ENCODE measurements around the gene TMEM39B.
"Not testable (repeated sequence)": the region's sequence is repeated elsewhere in the genome, so short reads cannot be mapped to it uniquely, and the experiment has no call there.

Gene TMEM39B

DNA sequence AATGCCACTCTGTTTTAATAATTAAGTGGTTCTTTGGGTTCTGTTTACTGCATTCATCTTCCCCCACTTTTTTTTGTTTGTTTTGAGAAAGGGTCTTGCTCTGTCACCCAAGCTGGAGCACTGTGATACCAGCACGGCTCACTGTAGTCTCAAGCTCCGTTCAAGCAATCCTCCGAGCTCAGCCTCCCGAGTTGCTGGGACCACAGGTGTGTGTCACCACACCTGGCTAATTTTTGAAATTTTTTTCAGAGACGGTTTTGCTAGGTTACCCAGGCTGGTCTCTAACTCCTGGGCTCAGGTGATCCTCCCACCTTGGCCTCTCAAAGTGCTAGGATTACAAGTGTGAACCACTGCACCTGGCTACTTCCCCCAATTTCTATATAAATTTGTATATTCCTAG is 64.4 kb downstream of the TMEM39B start:
- no peak for DNase-seq
- Mint-ChIP-seq H3K36me3 (peaks cover 19% of the 10 kb centered on the region), H3K9me3 (no peaks in the 10 kb centered on the region), H3K27ac (no peak overlapping the region), H3K4me1 (peaks cover 23% of the 10 kb centered on the region), H3K27me3 (no peaks in the 10 kb centered on the region), H3K4me3 (no peak overlapping the region)
- CTCF ChIA-PET: no interaction called here

DNA sequence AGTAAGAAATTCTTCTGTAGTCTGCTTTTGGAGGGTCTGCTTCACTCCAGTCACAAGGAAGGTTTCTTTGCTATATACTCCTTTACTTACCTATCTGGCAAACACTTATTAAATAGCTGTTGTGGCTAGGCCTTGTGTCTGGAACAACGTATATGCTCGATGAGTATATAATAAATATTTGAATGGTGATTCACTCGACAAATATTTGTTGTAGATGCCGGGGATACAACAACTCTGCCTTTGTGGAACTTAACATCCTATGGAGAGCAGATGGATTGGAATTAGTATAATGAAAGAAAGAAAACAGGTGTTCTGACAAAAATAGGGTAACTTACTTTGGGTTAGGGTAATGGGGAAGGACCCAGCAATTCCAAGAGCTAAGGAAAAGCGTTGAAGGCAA is 66.2 kb downstream of the TMEM39B start:
- no peak overlapping the region for H3K4me3 Mint-ChIP-seq
- no peaks in the 10 kb centered on the region for H3K9me3 Mint-ChIP-seq
- peaks cover 18% of the 10 kb centered on the region for H3K36me3 Mint-ChIP-seq
- H3K27me3 Mint-ChIP-seq: no peaks in the 10 kb centered on the region
- no peak for DNase-seq
- H3K4me1 Mint-ChIP-seq: peaks cover 26% of the 10 kb centered on the region
- CTCF ChIA-PET: no interaction called here
- H3K27ac Mint-ChIP-seq: no peak overlapping the region

DNA sequence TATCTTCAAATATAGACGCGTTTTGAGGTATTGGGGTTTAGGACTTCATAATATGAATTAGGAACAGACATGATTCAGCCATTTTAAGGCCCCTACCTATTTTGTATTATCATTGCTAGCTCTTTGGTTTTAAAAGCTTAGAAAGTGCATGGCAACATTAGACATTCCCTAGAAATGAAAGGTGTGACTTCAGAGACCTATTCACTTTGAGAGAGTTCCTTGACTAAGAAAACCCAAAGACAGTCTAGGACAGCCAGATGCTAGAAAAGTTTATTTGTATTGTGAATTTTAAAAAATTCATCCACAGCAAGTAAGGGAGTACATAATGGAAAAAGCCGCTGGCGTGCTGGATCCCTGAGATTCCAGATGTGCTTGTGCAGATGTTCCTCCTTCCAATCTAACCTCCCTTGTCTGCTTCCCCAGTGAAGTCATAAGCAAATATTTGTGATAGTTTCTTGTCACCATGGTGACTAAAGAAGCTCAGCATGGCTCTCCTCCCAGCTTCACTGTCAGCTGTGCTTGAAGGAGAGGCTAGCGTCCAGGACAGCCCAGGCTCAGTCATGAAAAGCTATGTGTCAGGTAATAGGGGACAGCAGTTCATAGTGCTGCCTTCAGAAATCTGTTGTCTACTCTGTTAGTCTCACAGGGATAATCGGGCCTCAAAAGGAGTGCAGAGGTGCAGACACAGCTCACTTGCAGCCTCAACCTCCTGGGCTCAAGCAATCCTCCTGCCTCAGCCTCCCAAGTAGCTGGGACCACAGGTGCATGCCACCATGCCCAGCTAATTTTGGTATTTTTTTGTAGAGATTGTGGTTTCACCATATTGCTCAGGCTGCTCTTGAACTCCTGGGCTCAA is 69.9 kb downstream of the TMEM39B start:
- peaks cover 30% of the 10 kb centered on the region for H3K4me1 Mint-ChIP-seq
- DNase-seq: no peak
- H3K27me3 Mint-ChIP-seq: no peaks in the 10 kb centered on the region
- peaks cover 15% of the 10 kb centered on the region for H3K36me3 Mint-ChIP-seq
- H3K4me3 Mint-ChIP-seq: no peak overlapping the region
- no peak overlapping the region for H3K27ac Mint-ChIP-seq
- CTCF ChIA-PET: interaction anchor here (1.4 kb wide), 1 partner anchor 15 kb away, joined by 3 read pairs; no protein-coding TSS in a partner anchor
- H3K9me3 Mint-ChIP-seq: peaks cover 2% of the 10 kb centered on the region

DNA sequence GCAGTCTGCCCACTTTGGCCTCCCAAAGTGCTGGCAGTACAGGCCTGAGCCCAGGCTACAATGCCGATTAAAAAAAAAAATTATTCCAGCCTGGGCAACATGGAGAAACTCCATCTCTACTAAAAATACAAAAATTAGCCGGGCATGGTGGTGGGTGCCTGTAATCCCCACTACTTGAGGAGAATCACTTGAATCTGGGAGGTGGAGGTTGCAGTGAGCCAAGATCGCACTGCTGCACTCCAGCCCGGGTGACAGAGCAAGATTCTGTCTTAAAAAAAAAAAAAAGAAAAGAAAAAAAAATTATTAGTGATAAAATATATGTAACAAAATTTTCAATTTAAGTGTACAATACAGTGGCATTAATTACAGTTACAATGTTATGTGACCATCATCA is 70.6 kb downstream of the TMEM39B start:
- H3K27me3 Mint-ChIP-seq: not testable (repeated sequence)
- H3K4me1 Mint-ChIP-seq: peaks cover 25% of the 10 kb centered on the region
- CTCF ChIA-PET: interaction anchor here (1.4 kb wide), 1 partner anchor 16 kb away, joined by 3 read pairs; no protein-coding TSS in a partner anchor

DNA sequence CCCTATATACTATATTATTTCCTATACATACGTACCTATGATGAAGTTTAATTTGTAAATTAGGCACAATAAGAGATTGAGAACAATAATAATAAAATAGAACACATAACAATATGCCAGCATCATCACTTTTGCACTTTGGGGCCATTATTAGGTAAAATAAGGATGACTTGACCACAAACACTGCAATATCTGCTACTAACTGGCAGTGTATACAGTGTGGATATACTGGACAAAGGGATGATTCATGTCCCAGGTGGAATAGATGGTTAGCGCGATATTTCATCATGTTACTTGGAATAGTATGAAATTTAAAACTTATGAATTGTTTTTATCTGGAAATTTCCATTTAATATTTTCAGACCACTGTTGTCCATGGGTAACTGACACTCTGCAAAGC is 71.3 kb downstream of the TMEM39B start:
- H3K4me1 Mint-ChIP-seq: peaks cover 17% of the 10 kb centered on the region
- CTCF ChIA-PET: interaction anchor here (1.2 kb wide), 1 partner anchor 72 kb away, joined by 3 read pairs; no protein-coding TSS in a partner anchor
- H3K27me3 Mint-ChIP-seq: no peaks in the 10 kb centered on the region

More for the DNA sequence above, 70.6 kb downstream of the TMEM39B start:
- not testable (repeated sequence) for H3K27ac Mint-ChIP-seq, H3K9me3 Mint-ChIP-seq, DNase-seq, H3K4me3 Mint-ChIP-seq
- peaks cover 19% of the 10 kb centered on the region for H3K36me3 Mint-ChIP-seq

DNA sequence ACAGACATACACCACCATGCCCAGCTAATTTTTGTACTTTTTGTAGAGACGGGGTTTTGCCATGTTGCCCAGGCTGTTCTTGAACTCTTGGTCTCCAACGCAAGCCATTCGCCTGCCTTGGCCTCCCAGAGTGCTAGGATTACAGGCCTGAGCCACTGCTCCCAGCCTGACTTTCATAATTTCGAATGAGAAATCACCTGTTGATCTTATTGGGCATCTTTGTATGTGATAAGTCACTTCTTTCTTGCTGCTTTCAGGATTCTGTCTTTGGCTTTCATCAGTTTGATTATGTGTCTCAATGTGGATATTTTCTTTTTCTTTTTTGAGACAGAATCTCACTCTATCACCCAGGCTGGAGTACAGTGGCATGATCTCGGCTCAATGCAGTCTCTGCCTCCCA is 75.1 kb downstream of the TMEM39B start:
- DNase-seq, H3K27me3 Mint-ChIP-seq, CTCF ChIA-PET, H3K27ac Mint-ChIP-seq, H3K4me3 Mint-ChIP-seq: not testable (repeated sequence)
- peaks cover 15% of the 10 kb centered on the region for H3K9me3 Mint-ChIP-seq
- peaks cover 12% of the 10 kb centered on the region for H3K4me1 Mint-ChIP-seq
- H3K36me3 Mint-ChIP-seq: peaks cover 24% of the 10 kb centered on the region

More for the DNA sequence above, 71.3 kb downstream of the TMEM39B start:
- no peak overlapping the region for H3K4me3 Mint-ChIP-seq
- no peak overlapping the region for H3K27ac Mint-ChIP-seq
- peaks cover 19% of the 10 kb centered on the region for H3K36me3 Mint-ChIP-seq
- peaks cover 12% of the 10 kb centered on the region for H3K9me3 Mint-ChIP-seq
- no peak for DNase-seq

DNA sequence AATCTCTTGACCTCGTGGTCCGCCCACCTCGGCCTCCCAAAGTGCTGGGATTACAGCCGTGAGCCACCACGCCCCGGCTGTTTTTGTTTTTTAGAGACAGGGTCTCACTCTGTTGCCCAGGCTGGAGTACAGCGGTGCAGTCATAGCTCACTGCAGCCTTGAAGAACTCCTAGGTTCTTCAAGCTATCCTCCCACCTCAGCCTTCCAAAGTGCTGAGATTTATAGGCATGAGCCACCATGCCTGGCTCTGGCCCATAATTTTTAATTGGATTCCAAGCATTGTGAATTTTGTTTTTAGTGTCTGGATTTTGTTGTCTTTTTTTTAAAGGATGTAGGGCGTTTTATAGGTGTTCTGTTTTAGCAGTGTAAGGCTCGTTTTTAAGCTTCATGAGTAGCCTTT is 78.1 kb downstream of the TMEM39B start:
- no peak for DNase-seq
- Mint-ChIP-seq H3K4me3 (no peak overlapping the region), H3K36me3 (peaks cover 26% of the 10 kb centered on the region), H3K4me1 (no peaks in the 10 kb centered on the region), H3K9me3 (peaks cover 15% of the 10 kb centered on the region), H3K27me3 (no peaks in the 10 kb centered on the region), H3K27ac (no peak overlapping the region)
- CTCF ChIA-PET: no interaction called here

DNA sequence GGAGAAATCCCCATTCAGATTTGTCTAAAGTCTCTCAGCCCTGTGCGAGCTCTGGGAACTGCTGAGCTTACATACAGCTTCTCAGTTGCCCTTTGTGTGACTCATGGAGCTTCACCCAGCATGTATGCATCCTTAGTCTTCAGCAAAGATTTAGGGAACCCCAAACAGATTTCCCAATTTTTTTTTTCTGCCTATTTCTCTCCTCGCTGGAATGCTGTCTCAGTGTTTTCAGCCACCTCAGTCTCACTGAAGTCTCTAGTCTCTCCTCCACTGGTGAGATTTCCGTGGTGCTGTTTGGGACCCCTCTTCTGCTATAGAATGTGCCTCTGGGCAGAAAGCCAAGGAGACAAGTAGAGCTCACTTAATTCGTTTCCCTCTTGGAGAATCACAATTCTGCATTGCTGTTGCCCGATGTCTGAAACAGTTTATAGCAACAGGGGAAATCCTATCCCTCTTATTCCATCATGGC is 78.6 kb downstream of the TMEM39B start:
- DNase-seq: no peak
- Mint-ChIP-seq H3K27ac (no peak overlapping the region), H3K4me3 (no peak overlapping the region), H3K36me3 (peaks cover 30% of the 10 kb centered on the region), H3K27me3 (no peaks in the 10 kb centered on the region), H3K4me1 (no peaks in the 10 kb centered on the region), H3K9me3 (peaks cover 15% of the 10 kb centered on the region)
- CTCF ChIA-PET: no interaction called here
